ENCODE measurements around the gene ANGPTL3. TPM values are rescaled to one million over a fixed set of nuclear protein-coding genes. Genes with fewer than 3 reads are reported as not detected.

The ANGPTL3 gene
- polyA plus RNA-seq, 1 donor (not counting 4 experiments of a cell fraction or from before 2014, with no cell fraction given): not detected

GRCh38 chr1:62652387-62652786 is 55.1 kb downstream of the ANGPTL3 start:
- Histone ChIP-seq H2AFZ (ENCODE audit: control insufficient read depth, low read length) (no peak overlapping the region), H3K9me1 (ENCODE audit: control insufficient read depth, extremely low read depth, insufficient read depth, low read length) (no peaks in the 10 kb centered on the region), H3K9me3 (ENCODE audit: control insufficient read depth, low read depth, low read length) (no peaks in the 10 kb centered on the region), H3K36me3 (ENCODE audit: control insufficient read depth in 2 of 2, extremely low read depth in 1 of 2, insufficient read depth in 2 of 2, low read length in 2 of 2) (peaks cover 0 to 5% of the 10 kb centered on the region in 2 experiments), H3K4me2 (ENCODE audit: control insufficient read depth, extremely low read depth, insufficient read depth, low read depth, low read length) (no peak overlapping the region), H3K4me3 (ENCODE audit: control insufficient read depth in 2 of 3, extremely low read depth in 1 of 3, insufficient read depth in 2 of 3, low read depth in 1 of 3, low read length in 3 of 3) (no peak overlapping the region), H3K9ac (ENCODE audit: control insufficient read depth, extremely low read depth, insufficient read depth, low read length) (no peak overlapping the region), H3K4me1 (ENCODE audit: control insufficient read depth, extremely low read depth, insufficient read depth, low read length) (no peaks in the 10 kb centered on the region), H3K27ac (ENCODE audit: control insufficient read depth, insufficient read depth, low read length) (no peak overlapping the region), H4K20me1 (ENCODE audit: control insufficient read depth, extremely low read depth, insufficient read depth, low read length) (no peaks in the 10 kb centered on the region), H3K79me2 (ENCODE audit: control insufficient read depth, insufficient read depth, low read length) (peaks cover 13% of the 10 kb centered on the region), H3K27me3 (ENCODE audit: control insufficient read depth, extremely low read depth, insufficient read depth, low read length) (no peaks in the 10 kb centered on the region)
- no peak for FAIRE-seq
- DNase-seq (ENCODE audit: low read depth, low spot score): no peak
- dilution Hi-C loops (cut with MboI; ENCODE audit: extremely low pct_ligation_motif_present, low sequenced_read_pairs): no loop called here
- no peak for TF ChIP-seq CTCF (optimal IDR thresholded peaks at IDR 0.05 in 1 of 3, IDR thresholded peaks at IDR 0.05 in 1 of 3, conservative IDR thresholded peaks at IDR 0.05 in 1 of 3; ENCODE audit: extremely low read depth in 1 of 3, insufficient read depth in 2 of 3, low read length in 3 of 3)
- TF ChIP-seq EZH2 (IDR thresholded peaks at IDR 0.05; ENCODE audit: low read length): no peak

- DNase-seq (ENCODE audit: low read depth, low spot score) (no peak), FAIRE-seq (no peak)
- no peaks in the 10 kb centered on the region for H3K27me3 ChIP-seq (ENCODE audit: control insufficient read depth, extremely low read depth, insufficient read depth, low read length)
- dilution Hi-C loops (cut with MboI; ENCODE audit: extremely low pct_ligation_motif_present, low sequenced_read_pairs): no loop called here
- H3K4me2 ChIP-seq (ENCODE audit: control insufficient read depth, extremely low read depth, insufficient read depth, low read depth, low read length): no peak overlapping the region
- H3K4me3 ChIP-seq (ENCODE audit: control insufficient read depth in 2 of 3, extremely low read depth in 1 of 3, insufficient read depth in 2 of 3, low read depth in 1 of 3, low read length in 3 of 3): no peak overlapping the region
- TF ChIP-seq CTCF (optimal IDR thresholded peaks at IDR 0.05 in 1 of 3, IDR thresholded peaks at IDR 0.05 in 1 of 3, conservative IDR thresholded peaks at IDR 0.05 in 1 of 3; ENCODE audit: extremely low read depth in 1 of 3, insufficient read depth in 2 of 3, low read length in 3 of 3) (no peak), EZH2 (IDR thresholded peaks at IDR 0.05; ENCODE audit: low read length) (no peak)
- peaks cover 0 to 5% of the 10 kb centered on the region in 2 experiments for H3K36me3 ChIP-seq (ENCODE audit: control insufficient read depth in 2 of 2, extremely low read depth in 1 of 2, insufficient read depth in 2 of 2, low read length in 2 of 2)
- peaks cover 27% of the 10 kb centered on the region for H3K79me2 ChIP-seq (ENCODE audit: control insufficient read depth, insufficient read depth, low read length)
- H3K9ac ChIP-seq (ENCODE audit: control insufficient read depth, extremely low read depth, insufficient read depth, low read length): no peak overlapping the region
- no peaks in the 10 kb centered on the region for H3K9me3 ChIP-seq (ENCODE audit: control insufficient read depth, low read depth, low read length)
- H3K4me1 ChIP-seq (ENCODE audit: control insufficient read depth, extremely low read depth, insufficient read depth, low read length): no peaks in the 10 kb centered on the region
- no peaks in the 10 kb centered on the region for H3K9me1 ChIP-seq (ENCODE audit: control insufficient read depth, extremely low read depth, insufficient read depth, low read length)
- no peaks in the 10 kb centered on the region for H4K20me1 ChIP-seq (ENCODE audit: control insufficient read depth, extremely low read depth, insufficient read depth, low read length)
- H2AFZ ChIP-seq (ENCODE audit: control insufficient read depth, low read length): no peak overlapping the region
- no peak overlapping the region for H3K27ac ChIP-seq (ENCODE audit: control insufficient read depth, insufficient read depth, low read length)
Observed at GRCh38 chr1:62654744-62655143, 57.4 kb downstream of the ANGPTL3 start.

Other genes starting within 250 kb of the ANGPTL3 start
- 3.2 to 12.0 TPM (median 8.1 TPM) in 3 replicates for gene USP1, start 160.5 kb upstream of the ANGPTL3 start, polyA plus RNA-seq
- gene DOCK7, start 90.9 kb downstream of the ANGPTL3 start, polyA plus RNA-seq: 31.2 to 66.9 TPM (median 64.1 TPM) in 3 replicates
- 5.6 to 9.1 TPM (median 6.0 TPM) in 3 replicates for gene ATG4C, start 186.6 kb downstream of the ANGPTL3 start, polyA plus RNA-seq